RPMI7951 (cell line): Measurements from ENCODE around the gene SRP68. TPM values are rescaled to one million over a fixed set of nuclear protein-coding genes. Genes with fewer than 3 reads are reported as not detected.
A peak's percentile ranks its signal among the peaks of the same experiment; 100 is the strongest.

Experiments used
- DNase-seq: peaks from one replicate; pipeline ENCODE4 v3.0.0-alpha.2; 2012; ENCODE audit warnings: low read depth
- total RNA-seq: library from RNA; depleted of rRNA; stranded (reverse); fragments of >200 nt; shearing (Covaris generic); gene quantifications from 2 replicates; pipeline ENCODE4 v1.2.3, GENCODE V29; 2014; rRNA removed

SRP68 gene
- total RNA-seq: 16.3 and 21.1 TPM in 2 replicates

DNA sequence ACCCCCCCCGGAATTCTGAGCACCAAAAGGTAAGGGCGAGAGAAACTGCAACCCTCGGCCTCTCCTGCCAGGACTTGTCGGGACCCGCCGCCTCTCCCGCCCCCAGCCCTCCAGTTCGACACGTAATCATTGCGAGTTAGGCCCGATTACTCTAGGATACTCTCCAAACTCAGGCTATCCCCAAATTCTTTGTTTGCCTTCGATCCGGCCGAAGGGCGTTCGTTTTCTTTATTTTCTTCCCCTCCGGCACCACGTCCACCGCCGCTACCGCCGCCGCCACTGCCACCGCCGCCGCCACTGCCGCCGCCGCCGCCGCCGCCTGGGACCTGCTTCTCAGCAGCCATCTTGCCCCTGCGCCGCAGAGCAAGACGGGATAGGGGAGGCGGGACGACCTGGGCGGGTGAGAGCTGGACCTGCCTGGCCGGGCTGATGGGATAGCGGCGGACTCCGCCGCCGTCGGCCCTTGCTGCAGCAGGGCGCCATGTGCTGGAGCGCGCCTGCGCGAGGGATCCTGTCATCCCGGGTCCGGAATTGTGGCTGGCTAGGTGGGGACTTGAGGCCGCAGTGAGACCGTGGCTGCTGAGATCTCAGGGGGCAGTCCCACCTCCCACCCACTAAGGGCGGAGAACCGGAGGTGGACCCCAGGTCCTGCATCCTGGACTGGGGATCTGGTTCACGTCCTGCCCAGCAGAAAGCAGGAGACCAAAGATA lies at the start of gene SRP68:
Gene SRP68 (minus strand): TSS at position 370 of the 711 bp plus-strand sequence. CDS start 26 bp downstream, at position 344.
- peak; percentile 87 for DNase-seq

DNA sequence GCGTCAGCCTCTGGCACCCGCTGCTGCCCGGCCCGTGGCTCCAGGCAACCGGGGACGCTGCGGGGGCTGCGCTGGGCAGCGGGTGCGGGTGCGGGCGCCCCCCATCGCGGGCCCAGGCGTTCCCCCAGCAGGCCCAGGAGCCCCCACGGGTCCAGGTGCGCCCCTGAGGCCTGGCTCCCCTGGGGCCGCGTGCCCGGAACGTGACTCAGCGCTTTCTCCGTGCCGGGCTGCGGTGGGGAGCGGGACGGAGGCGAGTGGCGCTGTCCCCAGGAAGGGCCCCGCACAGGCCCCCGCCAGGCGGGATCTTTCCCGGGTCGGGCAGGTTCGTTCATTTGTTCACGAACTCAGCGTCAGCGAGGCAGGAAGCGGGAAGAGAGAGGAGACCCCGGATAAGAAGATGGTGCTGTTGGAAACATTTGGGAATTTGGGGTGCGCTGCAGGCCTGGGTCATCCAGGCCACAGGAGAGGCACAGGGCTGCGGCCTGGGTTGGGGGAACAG lies 49.7 kb upstream of the SRP68 start:
- no peak for DNase-seq

DNA sequence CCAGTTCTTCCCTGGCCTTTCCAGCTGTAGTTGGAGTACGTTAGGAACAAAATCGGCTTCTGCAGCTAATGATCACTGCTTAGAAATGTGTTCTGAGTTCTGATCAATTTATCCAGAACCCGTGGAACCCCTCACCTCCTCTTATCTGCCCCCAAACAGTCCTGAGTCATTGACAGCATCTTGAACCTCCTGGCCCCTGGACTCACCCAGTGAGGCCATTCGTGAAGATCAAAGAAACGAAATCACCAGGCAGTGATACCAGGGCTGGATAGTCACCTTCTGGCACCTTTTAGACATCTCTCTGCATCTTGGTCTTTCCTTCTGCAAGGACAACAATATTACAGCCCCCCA lies 48.3 kb upstream of the SRP68 start:
- DNase-seq: no peak

DNA sequence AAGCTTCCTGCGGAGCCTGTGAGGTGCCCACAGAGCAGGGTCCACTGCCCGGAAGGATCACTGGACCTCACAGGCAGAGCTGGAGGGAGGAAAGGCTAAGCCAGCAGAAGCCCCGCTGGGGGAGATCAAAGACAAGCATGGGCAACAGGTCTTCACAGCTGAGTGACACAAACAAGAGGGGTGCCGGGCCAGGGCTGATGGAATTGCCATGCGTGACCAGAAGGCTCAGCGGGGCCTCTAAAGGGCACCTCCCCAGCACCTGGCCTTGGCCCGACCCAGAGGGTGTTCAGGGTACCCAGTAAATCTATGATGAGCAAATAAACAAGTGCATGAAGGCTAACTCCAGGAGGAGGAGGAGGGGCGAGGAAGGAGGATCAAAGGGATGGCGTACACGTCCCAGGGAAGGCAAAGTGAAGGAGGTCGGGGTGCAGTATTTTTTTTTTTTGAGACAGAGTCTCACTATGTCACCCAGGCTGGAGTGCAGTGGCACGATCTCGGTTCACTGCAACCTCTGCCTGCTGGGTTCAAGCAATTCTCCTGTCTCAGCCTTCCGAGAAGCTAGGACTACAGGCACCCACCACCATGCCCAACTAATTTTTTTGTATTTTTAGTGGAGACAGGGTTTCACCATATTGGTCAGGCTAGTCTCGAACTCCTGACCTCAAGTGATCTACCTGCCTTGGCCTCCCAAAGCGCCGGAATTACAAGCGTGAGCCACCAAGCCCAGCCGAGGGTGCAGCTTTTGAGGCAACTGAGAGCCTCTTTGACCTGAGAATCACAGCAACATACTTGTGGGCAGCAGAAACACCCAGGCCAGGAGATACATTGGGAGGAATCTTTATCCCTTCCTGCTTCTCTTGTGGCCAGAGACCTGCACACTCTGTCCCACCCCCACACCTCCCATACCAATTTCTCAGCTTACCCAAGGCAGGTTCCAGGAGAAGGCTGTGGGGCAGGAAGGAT lies 47.4 kb upstream of the SRP68 start:
- no peak for DNase-seq

DNA sequence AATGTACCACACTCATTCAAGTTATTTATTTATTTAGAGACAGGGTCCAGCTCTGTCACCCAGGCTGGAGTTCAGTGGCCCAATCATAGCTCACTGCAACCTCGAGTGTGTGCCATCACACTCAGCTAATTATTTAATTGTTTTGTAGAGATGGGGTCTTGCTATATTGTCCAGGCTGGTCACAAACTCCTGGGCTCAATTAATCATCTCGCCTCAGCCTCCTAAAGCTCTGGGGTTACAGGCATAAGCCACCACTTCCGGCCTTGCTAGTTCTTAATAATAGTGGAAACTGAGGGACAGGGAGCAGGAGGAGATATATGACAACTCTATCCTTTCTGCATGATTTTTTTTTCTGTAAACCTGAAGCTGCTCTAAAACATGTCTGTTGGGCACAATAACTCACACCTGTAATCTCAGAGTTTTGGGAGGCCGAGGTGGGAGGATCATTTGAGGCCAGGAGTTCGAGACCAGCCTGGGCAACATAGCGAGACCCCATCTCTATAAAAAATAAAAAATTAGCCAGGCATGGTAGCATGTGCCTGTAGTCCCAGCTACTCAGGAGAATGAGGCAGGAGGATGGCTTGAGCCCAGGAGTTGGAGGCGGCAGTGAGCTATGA lies 42.9 kb upstream of the SRP68 start:
- DNase-seq: no peak

DNA sequence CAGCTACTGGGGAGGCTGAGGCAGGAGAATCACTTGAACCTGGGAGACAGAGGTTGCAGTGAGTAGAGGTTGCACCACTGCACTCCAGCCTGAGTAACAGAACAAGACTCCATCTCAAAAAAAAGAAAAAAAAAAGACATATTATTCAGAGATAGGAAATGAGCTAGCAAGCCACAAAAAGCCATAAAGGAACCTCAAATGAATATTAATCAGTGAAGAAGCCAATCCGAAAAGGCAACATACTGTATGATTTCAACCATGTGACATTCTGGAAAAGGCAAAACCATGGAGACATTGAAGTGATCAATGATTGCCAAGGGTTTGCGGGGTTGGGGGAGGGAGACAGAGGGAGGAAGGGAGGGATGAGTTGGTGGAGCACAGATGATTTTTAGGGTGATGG lies 39.6 kb upstream of the SRP68 start:
- DNase-seq: no peak

DNA sequence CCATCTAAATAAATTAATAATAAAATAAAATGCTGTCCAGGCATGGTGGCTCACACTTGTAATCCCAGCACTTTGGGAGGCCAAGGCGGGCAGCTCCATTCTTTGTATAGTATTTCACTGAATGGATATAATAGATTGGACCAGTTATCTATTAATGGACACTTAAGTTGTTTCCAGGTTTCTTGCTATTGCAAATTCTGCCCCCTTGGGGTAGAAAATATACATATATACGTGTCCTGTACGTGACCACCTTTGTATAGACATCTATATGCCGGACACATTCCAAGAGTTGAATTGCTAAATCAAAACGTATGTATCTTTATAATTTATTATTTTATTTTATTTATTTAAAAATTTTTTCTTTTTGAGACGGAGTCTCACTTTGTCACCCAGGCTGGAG lies 35.2 kb upstream of the SRP68 start:
- no peak for DNase-seq

DNA sequence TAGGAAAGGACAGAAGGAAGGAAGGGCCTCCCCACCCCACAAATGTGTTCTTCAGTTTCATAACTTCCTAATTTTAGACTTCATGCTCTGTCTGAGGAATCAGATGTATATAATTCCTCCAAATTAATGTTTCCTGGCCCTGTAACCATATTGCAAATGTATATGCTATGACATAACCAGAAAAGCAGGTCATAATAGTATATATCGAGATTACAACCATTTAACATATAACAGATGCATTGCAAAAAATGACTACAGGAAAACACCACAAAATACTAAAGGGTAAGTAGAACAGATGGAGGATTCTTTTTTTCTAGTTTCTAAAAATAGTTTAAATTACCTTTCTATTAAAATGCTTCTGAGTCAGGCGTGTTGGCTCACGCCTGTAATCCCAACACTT lies 34.4 kb upstream of the SRP68 start:
- DNase-seq: no peak

DNA sequence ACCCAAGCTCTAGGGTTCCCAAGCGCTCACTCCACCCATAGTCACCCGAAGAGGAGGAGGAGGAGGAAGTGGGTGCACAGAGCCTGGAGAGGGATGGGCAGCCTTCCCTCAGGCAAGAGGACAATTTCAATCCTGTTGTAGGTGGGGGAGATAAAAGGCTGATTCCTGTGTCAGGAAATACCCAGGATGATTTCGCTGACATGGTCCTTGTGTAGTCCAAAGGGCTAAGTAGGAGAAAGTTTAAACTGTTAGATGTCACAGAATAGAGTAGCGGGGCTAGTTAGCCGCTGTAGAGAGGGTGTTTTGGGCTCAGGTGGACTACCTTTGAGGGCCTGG lies 32.5 kb upstream of the SRP68 start:
- no peak for DNase-seq

DNA sequence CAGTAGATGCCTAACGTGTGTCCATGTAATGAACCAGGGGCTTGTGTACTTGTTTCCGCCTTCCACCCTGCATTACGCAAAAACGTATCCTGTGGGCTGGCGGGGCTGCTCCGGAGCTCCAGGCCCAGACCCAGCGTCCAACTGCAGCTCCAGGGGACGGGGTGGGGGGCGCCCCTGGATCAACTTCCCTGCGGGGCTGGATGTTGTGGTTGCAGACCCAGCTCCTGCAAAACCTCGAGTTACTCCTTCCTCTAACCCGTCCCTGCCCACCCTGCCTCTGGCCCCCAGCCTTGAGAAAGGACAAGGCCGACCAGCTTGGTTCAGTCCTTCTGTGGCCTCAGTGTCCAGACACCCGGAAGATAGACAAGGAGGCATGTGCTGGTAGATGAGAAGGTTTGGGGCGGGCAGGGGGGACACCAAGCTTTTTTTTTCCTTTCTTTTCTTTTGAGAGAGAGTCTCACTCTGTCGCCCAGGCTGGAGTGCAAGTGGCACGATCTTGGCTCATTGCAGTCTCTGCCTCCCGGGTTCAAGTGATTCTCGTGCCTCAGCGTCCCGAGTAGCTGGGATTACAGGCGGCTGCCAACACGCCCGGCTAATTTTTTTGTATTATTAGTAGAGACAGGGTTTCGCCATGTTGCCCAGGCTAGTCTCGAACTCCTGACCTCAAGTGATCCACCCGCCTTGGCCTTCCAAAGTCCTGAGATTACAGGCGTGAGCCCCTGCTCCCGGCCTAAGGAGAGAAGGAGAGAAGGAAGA lies 32.0 kb upstream of the SRP68 start:
- no peak for DNase-seq

DNA sequence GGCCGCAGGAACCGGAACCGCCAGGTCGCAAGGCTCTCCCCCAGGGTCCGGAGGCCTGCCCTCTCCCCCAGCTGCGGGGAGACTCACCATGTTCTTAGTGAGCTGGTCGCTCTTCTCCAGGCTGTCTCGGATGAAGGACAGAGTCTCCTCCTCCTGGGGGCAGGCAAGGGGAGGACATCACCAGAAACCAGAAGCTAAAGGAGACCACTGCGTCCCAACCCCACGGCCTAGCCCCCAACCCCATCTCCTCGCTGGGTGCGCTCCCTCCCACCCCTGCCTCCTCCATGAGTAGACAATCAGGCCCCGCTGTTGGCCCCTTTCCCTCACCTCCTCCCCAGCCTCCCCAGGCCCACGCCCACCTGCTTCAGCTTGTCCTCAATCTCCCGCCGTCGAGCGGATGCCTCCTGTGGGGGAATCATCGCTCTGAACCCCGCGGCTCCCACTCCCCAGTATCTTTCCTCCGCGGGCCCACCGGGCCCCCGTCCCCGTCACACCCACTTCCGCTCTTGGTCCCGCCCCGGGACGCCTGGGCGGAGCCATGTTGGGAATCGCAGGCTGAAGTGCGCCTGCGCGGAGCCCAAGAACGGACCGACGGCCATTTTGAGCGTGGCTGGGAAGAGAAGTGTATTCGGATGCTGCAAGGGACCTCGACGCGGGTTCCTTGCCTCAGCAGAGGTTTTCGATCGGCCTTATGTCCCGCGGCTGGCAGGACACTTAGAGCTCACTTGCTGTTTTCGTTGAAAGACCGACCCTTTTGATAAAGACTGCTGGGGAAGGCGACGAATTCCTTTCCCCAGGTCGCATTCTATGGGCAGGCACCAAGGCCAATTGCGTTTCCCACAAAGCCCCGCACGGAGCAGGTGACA lies 31.2 kb upstream of the SRP68 start, which contains the start of gene EXOC7:
Gene EXOC7 (minus strand): TSS at position 514 of the 866 bp plus-strand sequence. CDS start 95 bp downstream, at position 419.
- DNase-seq: peak; percentile 82

DNA sequence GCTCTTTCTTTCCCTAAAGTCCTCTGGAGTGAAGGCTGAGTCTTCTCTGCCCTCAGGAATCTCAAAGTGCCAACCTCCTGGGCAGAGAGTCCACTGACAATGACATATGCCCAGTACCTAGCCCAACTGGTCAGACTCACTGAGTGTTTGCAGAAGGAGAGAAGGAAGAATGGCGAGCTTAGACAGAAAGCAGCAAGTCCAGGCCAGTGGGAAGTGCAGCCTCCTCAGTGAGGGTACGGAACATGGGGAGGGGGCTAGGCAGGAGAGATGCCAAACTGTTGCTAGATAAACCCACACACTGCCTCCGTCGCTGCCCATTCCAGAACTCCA lies 30.6 kb upstream of the SRP68 start:
- DNase-seq: no peak

DNA sequence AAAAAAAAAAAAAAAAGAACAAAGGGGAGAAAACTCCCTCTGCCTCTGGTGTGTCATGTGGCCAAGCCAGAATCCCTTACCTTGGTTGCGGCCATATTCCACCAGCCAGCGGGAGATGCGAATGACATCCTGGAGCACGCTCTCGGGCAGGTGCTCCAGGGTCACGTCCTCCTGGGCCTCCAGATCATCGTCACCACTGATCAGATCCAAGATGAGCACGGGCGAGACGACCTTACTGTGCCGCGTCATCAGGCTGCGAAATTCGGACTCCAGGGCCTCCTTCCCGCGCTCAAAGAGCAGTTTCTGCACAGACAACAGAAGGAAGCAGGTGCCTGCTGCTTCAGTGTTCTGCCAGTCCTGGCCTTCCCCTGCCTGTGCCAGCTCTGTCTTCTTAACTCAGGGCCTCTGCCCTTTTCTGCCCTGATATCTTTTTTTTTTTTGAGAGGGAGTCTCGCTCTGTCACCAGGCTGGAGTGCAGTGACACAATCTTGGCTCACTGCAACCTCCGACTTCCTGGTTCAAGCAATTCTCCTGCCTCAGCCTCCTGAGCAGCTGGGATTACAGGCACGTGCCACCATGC lies 25.5 kb upstream of the SRP68 start:
- no peak for DNase-seq

DNA sequence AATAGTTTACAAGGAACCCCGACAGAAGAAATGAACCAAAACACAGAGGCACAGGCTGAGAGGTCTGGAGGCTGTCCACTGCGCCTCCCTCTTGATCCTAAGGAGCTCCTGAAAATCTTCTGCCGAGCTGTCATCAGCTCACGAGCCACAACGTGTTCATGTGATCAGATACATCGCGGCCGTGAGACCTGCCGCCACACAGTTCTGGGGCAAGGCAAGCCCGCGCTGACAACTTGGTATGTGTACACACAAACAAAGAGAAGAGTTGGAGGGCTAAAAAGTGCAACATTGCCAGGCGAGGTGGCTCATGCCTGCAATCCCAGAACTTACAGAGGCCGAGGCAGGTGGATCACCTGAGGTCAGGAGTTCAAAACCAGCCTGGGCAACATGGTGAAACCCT lies 23.6 kb upstream of the SRP68 start:
- no peak for DNase-seq

DNA sequence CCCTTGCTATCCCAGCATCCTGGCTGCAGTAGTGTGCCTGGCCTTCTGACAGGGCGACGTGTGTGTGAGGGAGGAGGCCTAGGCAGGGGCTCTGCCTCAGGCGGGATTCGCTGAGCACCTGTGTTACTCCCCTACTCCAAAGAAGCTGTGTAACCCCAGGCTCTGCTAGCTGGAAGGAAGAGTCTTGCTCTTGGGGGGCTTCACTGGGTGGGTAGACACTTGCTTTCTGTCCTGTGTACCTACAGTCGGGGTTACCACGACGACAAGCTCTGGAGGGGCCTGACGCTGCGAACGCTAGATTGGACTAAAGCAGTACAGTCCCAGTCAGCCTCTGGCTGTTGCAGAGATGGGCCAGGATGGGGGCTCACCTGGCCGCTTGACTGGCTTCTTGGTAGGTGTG lies 21.7 kb upstream of the SRP68 start:
- no peak for DNase-seq

DNA sequence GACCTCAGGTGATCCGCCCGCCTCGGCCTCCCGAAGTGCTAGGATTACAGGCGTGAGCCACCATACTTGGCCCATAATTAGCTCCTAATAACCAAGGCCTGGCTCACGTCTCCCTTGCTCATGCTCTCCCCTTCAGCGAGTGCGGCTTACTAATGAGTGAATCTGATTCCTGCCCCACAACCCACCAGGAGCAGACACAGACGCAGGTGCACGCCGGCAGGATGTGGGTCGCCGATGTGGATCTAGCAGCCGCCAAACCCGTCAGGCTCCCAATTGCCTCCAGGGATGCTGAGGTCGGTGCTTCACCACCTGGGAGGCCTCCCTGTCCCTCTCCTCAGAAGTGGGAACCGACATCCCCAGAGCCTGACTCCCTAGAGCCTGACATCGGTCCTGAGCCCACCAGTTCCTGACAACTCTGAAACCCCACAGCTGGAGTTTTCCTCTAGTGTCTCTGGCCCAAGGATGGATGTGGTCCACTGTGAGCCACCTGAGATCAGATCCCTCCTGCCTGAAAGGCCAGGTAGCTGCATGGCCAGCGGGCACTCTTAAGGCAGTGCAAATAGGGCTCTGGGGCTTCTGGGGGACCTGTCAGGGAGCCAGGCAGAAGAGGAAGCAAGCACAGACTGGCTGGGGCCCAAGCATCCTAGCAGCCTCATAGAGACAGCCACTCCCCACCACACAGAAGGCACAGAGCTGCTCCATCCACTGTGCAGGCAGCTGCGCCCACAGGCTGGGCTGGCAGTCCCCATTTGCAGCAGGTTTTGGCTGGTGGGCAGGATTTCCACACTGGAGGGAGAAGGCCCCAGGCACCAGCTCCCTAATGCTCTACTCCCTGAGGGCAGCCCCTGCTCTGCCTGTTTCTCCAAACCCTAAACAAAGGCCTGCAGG lies 20.5 kb upstream of the SRP68 start:
- DNase-seq: no peak

DNA sequence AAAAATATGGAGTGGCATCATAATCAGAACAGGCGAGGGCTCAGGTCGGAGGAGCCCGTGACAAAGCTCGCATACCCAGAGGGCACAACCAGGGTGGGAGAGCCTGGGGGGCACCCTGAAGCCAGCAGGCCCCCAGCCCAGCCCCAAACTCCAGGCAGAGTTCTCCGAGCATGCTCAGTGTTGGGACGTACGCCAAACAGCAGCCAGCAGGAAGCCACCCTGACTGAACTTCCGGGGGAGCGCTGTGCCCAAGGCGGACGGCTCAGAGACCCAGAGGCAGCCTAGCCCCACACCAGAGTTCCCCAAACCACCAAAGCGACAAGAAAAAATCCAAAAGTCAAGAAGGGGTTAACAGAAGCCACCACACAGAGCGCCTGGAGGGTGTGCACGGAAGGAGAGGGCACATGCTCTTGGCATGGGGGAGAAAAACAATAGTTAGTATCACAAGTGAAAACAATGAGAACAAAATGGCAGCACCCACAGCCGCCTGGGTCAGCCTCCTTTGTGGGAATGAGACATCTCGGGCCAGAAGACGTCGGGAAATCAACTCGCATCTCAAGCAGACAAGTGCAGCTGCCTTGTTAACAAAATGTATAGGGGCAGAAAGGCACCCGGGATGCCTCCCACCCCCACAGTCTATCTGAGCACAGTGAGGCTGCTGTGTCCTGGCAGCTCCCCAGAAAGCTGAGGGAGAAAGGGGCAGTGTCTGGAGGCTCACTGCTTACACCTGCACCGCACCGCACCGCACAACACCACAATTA lies 19.4 kb upstream of the SRP68 start:
- no peak for DNase-seq

DNA sequence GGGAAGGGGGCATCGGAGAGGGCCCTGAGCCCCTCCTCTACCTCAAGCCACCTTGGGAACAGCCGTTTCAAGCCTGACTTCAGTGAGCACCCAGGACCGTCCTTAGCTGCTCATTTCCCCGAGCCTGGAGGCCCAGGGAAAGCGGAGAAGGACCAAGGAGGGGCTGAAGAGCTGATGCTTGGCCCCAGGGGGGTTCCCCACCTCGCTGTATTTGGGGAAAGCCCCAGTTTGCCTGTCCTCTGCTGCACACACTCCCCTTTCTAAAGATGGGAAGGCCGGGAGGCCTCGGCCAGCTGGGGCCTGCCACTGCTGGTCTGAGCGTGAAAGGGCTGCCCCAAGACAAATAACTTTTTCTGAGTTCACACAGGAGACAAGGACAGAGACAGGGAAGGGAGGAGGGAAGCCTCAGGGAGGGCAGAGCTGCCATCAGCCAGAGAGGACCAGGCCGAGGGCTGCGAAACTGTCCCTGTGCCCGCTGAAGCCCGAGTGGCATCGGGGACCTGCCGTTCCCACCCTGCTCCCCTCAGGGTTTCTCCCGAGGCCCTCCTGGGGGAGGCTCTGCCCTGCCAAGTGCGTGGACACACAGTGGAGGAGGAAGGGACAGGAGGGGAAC lies 18.3 kb upstream of the SRP68 start:
- DNase-seq: no peak
